GM20000 (cell line): ENCODE measurements around the gene SUMF1.

Experiments used
- DNase-seq: peaks from one replicate; pipeline ENCODE4 v3.0.0; 2012; ENCODE audit warnings: low spot score
- CTCF ChIP-seq: IDR thresholded peaks from 2 replicates; pipeline ENCODE4 v1.5.1; 2012; ENCODE audit warnings: mild to moderate bottlenecking, control low read depth; ENCODE audit errors: extremely low read depth, missing control alignments

The SUMF1 gene

GRCh38 chr3:4419386-4419785, 47.7 kb downstream of the SUMF1 start:
- TF ChIP-seq CTCF = no peak
- no peak for DNase-seq

- DNase-seq = no peak
- no peak for TF ChIP-seq CTCF
Observed at GRCh38 chr3:4418156-4418555, 48.9 kb downstream of the SUMF1 start.

GRCh38 chr3:4417449-4417848, 49.6 kb downstream of the SUMF1 start:
- no peak for DNase-seq
- TF ChIP-seq CTCF = no peak

- no peak for DNase-seq
- TF ChIP-seq CTCF = no peak
Observed at GRCh38 chr3:4416961-4417360, 50.1 kb downstream of the SUMF1 start.

- no peak for DNase-seq
- no peak for TF ChIP-seq CTCF
Observed at GRCh38 chr3:4416427-4416945, 50.6 kb downstream of the SUMF1 start.

- DNase-seq = no peak
- no peak for TF ChIP-seq CTCF
Observed at GRCh38 chr3:4413467-4413866, 53.6 kb downstream of the SUMF1 start.

GRCh38 chr3:4411833-4412232, 55.2 kb downstream of the SUMF1 start:
- no peak for DNase-seq
- TF ChIP-seq CTCF = no peak
